Measurements from ENCODE around the gene RGL3. TPM values are rescaled to one million over a fixed set of nuclear protein-coding genes. Genes with fewer than 3 reads are reported as not detected.
A peak's percentile ranks its signal among the peaks of the same experiment; 100 is the strongest.
"Not testable (repeated sequence)": the region's sequence is repeated elsewhere in the genome, so short reads cannot be mapped to it uniquely, and the experiment has no call there.

RGL3 gene
- total RNA-seq, 1 donor from 2014 or later, result 18.8 TPM

DNA sequence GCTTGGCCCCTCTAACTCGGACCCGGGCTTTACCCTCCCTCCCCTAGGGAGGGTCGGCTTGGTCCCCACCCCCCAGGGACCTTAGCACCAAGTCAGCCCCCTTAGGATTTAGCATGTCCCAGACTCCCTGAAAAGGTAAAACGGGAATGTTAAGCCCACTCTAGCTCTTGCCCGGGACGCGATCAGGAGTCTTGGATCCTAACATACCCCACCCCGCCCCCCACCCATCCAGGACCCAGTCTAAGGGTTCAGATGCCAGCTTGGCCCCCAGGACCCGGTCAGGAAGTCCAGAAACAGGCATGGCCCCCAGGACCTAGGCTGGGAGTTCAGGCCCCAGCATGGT, 35.4 kb downstream of the RGL3 start:
- no peak for DNase-seq (ENCODE audit: low spot score)

DNA sequence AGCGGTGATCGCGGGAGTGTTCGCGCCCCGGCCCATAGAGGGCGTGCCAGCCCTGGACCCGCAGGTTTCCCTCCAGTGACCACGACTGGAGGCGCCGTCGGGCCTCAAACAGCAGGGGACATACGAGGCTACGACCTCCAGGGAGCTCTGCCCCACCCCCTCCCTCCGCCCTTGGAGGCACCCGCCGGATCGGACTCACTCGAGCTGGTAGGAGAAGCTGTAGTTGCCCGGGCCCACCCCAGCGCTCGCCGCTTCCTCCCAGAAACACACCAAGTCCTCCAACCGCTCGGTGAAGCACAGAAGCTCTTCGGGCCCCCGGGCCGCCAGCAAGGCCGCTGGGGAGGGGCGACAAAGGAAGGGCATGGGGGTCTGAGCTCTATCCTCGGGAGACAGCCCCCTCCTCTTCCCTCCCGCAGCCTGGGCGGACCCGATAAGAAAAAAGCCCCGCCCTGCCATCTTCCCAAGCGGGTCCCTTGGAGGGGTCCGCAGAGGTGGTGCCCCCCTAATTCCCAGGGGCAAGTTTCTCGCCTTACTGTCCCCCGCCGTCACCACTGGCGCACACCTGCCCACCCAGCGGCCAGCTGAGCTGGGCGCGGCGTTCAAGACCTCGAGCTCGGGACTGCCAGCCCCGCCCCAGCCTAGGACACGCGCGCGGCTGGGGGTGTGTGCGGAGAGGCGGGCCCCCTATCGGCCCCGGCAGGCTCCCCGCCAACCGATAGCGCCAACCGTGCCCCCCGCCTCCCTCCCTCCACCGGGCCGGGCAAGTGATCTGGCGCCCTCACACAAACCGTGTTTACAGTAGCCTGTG, 36.0 kb downstream of the RGL3 start:
- DNase-seq (ENCODE audit: low spot score), result no peak

DNA sequence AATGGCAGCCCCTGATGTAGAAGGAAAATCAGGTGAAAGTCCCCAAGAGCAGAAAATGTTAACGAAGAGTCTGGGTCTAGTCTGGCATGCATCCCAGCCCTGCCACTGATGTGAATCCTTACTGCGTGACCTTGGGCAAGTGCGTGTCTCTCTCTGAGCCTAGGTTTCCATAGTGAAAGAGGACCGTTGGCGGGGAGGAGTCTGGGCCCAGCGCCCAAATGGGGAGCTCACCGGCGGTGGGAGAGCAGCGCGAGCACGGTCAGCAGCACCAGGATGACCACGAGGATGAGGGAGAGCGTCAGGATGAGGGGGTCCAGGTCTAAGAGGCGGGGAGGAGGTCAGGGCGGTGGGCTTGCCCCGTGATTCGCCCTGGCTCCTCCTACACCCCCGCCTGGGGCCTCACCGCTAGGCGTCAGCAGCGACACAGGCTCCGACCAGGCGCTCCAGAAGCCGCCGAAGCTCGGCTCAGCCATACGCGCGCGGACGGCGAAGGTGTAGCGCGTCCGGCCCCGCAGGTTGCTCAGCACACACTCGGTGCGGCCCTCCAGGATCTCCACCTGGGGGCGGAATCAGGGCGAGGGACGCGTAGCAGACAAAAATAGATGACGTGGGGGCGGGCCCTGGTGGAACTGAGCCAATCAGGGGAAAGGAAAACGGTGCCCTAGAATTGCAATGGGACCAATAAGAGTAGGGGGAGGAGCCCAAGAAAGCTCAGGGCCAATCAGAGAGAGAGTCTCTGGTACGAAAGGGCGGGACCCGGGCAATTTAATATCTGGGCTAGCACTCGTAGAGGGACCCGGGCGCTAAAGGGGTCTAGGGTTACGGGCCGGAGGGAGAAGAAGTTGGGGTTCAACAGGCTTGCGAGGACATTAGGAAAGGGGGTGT, 38.2 kb downstream of the RGL3 start:
- peak; percentile 93 for DNase-seq (ENCODE audit: low spot score)

DNA sequence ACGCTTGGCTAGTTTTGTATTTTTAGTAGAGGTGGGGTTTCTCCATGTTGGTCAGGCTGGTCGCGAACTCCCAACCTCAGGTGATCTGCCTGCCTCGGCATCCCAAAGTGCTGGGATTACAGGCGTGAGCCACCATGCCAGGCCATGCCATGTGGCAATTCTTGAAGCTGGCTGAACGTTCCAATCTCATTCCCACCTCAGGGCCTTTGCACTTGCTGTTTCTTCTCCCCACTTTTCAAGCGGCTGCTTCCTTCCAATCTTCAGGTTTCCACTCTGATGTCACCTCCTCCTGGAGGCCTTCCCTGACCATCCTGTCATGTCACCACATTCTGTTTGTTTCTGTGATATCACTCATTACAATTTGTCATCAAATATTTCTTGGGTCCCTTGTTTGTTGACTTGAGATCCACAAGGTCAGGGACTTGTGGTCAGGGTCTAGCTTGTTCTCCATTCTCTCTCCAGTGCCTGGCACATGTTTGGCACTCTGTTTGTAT, 39.2 kb downstream of the RGL3 start:
- no peak for DNase-seq (ENCODE audit: low spot score)

DNA sequence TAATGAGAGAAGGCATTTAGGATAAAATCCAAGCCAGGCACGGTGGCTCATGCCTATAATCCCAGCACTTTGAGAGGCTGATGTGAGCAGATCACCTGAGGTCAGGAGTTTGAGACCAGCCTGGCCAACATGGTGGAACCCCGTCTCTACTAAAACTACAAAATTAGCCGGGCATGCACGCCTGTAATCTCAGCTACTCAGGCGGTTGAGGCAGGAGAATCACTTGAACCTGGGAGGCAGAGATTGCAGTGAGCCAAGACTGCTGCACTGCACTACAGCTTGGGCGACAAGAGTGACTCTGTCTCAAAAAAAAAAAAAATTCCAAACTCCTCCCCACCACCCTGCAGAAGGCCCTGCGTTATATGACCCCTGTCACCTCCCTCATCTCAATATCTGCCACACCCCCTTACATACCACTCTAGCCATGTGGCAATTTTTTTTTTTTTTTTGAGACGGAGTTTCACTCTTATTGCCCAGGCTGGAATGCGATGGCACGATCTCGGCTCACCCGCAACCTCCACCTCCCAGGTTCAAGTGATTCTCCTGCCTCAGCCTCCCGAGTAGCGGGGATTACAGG, 39.8 kb downstream of the RGL3 start:
- DNase-seq (ENCODE audit: low spot score), result not testable (repeated sequence)

DNA sequence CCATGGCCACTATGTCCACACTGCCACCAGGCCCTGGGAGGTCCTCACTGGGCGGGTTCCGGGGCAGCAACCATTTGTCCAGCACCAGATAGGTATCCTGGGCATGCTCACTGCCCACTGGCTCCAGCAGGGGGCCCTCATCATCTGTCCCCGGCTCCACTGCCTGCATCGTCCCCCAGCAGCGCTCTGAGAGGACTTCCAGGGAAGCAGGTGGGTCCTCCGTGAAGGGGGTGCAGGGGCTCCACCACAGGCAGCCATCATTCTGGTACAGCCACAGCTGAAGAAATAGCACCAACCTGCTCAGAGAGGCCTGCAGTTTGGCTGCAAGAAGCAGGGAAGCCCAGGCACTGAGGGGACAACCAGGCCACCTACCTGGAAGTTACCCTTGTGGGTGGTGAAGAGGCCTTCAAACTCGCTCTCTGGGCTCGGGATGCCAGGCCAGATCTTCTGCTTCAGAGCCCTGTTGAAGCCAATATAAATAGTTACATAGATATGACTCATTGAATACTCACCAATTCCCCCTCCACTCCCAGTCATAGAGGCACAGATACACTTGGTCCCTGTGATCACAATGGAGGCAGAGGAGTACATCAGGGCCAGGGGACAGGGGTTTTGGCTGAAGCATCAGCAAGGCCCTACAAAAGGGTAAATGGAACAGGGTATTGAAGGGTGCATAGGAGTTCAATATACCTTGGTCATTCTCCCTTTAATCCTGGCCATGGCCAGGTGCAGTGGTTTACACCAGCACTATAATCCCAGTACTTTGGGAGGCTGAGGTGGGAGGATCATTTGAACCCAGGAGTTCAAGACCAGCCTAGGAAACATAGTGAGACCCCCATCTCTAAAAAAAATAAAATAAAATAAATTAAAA, 40.6 kb downstream of the RGL3 start:
- no peak for DNase-seq (ENCODE audit: low spot score)

DNA sequence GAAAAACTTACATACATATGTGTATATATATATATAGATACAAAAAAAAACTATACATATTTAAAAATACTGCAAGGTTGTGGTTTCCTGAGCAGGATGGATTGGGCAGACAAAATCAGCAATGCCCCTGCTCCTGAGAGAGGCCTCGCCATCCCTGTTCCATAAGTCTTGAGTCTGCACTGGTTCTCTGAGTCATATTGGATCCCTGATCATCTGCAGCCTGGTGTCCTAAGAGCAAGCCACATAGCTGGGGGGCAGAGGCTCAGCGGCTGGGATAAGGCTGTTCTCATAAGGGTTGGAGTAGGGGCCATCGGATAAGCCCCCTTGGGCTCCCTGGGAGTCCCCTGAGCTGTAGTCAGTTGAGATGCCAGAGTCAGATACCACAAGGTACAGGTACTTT, 41.4 kb downstream of the RGL3 start:
- no peak for DNase-seq (ENCODE audit: low spot score)

DNA sequence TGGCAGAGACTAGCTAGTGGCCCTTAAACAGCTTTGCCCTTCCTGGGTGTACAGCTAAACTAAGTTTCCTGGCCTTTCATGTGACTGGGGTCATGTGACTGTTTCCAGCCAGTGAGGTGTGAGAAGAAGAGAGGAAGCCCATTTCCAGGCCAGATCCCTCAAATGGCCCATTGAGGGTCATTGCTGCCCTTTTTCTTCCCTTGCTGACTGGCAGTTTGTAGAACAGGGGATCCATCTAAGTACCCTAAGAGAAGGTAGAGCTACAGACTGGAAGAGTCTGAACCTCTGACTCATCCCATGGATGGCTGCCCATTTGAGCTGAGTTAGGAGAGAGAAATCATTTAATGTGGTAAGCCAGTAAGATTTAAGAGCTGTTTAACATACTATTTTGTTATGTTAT, 41.9 kb downstream of the RGL3 start:
- DNase-seq (ENCODE audit: low spot score), result no peak

DNA sequence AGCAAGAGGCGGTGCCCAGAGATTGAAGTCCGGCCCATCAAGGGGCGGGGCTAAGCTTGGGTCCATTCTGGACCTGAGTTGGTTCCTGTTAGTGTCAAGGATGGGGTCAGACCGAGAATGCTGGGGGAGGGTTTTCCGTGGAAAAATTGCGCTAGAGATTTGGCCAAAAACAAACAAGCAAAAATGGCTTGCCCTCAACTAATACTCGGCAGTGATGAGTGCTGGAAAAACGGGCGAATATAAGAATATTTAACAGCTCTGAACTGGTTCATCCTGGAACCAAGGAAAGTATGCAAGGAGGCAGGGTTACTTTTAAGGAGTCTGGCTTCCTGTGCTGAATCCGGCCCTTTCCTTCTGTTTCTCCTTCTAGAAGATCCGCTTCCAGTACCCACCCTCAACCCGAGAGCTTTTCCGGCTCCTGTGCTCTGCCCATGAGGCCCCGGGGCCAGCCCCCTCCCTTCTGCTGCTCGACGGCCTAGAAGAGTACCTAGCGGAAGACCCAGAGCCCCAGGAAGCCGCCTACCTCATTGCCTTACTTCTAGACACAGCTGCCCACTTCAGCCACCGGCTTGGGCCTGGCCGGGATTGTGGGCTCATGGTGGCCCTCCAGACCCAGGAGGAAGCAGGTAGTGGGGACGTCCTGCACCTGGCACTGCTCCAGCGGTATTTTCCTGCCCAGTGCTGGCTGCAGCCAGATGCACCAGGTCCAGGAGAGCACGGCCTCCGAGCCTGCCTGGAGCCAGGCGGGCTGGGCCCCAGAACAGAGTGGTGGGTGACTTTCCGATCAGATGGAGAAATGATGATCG, 43.8 kb downstream of the RGL3 start:
- DNase-seq (ENCODE audit: low spot score), result no peak

DNA sequence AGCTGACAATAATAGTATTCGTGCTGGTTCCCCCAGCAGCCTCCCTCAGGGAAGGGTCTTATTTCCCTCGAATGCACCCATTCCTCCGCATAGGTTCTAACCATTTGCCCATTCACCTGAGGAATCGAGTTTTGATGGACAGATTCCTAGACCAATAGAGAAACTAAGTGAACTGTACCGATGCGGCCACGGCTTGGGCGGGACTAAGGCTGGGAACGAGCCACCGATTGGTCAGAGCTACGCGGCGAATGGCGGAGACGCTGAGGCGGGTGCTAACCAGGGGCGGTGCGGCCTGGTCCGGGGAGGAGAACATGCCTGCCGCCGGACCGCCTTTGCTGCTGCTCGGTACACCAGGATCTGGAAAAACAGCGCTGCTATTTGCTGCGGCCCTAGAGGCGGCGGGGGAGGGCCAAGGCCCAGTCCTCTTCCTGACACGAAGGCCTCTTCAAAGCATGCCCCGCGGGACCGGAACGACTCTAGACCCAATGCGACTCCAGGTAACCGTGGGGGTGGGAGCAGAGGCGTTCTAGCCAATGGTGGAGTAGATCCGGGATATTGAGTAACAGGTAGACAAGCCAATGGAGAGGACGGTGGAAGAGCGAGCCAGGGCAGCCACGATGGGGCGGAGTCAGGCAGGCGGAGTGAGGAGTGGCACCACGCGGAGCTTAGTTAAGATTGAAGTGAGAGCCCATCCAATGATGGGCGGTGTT, 44.5 kb downstream of the RGL3 start, which contains the start of gene SWSAP1:
Gene SWSAP1 (plus strand): TSS at position 234 of the 710 bp plus-strand sequence. CDS start 15 bp downstream, at position 249.
- peak; percentile 98 for DNase-seq (ENCODE audit: low spot score)

DNA sequence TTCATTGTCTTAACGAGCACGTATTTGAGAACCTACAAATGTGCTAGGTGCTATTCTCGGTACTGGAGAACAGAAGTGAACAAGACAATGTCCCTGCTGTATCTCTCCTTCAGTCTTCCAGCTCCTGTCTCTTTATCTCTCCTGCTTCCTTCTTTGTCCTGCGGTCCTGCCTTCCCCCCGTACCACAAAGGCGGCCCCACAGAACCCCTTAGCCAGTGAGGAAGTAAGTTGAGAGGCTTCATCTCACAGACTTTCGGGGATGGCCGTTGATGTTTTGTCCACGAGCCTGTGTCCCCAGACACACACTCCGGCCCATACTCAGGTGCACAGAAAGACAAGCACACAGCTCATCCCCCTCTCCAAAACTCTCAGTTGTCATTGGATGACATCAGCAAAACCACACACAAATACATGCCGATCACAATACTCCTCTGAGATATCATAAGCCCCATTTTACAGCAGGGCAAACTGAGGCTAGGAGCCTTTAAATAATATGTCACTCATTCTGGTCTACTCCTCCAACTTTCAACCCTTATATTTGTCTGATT, 45.2 kb downstream of the RGL3 start:
- no peak for DNase-seq (ENCODE audit: low spot score)

DNA sequence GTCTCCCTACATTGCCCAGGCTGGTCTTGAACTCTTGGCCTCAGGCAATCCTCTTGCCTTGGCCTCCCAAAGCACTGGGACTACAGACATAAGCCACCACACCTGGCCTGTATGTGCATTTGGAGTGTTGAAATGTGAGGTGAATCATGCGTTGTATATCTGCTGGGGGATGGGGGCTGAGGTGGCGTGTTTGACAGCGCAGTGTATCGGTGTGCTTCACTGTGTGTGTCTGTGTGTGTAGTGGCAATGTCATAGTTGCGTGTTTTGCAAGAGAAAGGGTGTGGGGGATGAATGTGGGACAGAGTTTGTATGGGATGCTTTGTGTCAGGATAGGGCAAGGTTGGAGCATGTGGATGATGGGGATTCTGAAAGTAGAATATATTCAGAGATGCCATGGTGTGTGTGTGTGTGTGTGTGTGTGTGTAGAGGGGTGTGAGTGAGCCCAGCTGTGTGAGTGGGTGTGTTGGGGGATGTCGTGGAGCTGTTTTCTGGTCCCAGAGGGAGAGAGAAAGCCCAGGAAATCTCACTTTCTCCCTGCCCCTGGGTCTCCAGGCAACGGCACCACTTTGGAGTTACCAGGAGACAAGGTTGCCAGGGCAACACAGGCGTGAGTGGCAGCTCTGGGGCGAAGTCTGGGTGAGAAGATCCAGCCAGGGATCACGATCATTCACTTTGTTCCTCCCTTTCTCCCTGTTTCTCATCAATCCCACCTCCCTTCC, 45.8 kb downstream of the RGL3 start:
- no peak for DNase-seq (ENCODE audit: low spot score)

DNA sequence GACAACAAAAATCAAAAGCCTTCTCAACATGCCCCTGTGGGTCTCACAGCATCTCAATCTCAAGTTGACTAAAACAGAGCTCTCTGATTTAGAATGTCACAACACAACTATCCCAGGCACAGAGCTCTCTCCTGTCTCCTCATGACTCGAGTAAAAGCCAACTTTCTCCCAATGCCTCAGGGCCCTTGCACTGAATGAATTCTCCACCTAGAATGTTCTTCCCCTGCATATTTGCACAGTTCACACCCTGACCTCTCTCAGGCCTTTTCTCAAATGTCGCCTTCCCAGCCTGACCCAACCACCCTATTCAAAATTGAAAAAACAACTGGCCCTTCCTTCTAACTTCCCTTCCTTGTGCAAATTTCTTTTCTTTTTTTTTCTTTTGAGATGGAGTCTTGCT, 48.4 kb downstream of the RGL3 start:
- DNase-seq (ENCODE audit: low spot score), result no peak

DNA sequence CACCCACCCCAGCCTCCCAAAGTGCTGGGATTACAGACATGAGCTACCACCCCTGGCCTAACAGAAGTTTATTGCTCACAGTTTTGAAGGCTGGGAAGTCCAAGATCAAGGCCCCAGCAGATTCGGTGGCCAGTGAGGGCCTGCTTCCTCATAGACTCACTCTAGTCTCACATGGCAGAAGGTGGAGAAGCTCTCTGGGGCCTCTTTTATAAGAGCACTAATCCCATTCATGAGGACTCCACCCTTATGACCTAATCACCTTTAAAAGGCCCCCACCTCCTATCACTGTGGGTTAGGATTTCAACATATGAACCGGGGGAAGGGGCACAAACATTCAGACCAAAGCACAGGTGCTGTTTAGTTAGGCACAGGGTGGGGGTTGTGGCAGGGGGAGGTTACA, 51.6 kb downstream of the RGL3 start:
- no peak for DNase-seq (ENCODE audit: low spot score)

DNA sequence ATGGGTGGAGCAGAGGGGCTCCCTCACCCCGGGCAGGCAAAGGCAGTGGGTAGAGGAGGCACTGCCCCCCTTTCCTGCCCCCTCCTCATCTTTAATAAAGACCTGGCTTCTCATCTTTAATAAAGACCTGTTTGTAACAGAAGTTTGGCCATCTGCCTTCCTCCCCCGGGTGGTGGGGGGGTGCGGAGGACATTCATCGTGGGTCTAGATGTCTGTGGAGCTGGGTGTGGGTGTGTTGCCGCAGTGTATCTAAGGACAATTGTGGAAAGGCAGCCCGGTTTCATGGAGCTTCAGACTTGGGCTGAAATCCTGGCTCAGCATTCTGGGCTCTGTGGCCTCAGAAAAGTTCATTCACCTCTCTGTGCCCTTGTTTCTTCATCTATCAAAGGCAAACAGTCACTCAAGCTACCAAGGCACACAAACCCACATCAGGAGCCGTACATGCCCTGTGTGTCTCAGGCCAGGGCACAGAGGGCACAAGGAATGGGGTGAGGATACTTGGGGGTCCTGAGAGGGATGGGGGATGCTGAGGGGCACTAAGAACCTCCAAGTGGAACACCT, 53.5 kb downstream of the RGL3 start:
- DNase-seq (ENCODE audit: low spot score), result no peak

DNA sequence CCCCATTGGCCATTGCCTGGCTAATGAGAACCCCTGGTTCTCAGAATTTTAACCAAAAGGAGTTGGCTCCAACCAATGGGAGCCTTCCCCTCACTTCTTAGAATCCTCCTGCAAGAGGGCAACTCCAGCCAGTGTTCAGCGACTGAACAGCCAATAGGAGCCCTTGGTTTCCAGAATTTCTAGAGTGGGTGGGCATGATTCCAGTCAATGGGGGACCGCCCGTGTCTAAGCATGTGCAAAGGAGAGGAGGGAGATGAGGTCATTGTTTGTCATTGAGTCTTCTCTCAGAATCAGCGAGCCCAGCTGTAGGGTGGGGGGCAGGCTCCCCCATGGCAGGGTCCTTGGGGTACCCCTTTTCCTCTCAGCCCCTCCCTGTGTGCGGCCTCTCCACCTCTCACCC, 54.2 kb downstream of the RGL3 start:
- DNase-seq (ENCODE audit: low spot score), result no peak

DNA sequence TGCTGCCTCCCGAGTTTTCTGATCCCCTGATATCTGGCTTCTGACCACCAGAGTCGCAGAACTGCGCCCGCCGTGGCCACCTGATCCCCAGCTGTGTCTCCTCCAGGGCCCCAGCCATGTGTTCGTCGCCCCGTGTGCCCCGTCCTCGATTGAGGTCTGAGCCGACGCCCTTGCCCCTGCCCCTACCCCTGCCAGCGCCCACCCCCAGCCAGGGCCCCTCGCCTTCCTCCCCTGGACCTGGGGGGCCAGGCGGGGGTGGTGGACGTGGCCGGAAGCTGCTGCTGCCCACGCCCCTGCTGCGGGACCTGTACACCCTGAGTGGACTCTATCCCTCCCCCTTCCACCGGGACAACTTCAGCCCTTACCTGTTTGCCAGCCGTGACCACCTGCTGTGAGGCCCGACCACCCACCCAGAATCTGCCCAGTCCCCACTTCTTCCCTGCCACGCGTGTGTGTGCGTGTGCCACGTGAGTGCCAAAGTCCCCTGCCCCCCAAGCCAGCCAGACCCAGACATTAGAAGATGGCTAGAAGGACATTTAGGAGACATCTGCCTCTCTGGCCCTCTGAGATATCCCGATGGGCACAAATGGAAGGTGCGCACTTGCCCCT, 54.7 kb downstream of the RGL3 start:
- no peak for DNase-seq (ENCODE audit: low spot score)

DNA sequence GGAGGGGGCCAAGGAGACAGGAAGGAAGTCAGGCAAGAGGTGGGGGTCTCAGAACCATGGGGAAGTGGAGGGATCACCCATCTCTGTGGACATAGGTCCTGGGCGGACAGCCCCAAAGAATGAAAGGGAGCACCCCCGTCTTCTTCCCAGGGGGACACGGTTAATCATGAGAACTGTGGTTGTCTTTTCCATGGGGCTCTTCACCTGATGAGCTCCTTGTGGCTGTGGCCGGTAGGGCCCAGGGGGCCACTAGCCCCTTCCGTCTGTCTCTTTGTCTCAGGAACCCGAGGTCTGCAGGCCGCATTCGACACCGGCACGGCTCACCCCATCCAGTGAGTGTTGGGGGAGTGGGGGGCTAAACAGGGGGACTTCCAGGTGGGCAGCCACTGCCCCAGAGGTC, 55.2 kb downstream of the RGL3 start:
- no peak for DNase-seq (ENCODE audit: low spot score)
